Measurements from ENCODE around the gene PID1.

PID1 gene

DNA sequence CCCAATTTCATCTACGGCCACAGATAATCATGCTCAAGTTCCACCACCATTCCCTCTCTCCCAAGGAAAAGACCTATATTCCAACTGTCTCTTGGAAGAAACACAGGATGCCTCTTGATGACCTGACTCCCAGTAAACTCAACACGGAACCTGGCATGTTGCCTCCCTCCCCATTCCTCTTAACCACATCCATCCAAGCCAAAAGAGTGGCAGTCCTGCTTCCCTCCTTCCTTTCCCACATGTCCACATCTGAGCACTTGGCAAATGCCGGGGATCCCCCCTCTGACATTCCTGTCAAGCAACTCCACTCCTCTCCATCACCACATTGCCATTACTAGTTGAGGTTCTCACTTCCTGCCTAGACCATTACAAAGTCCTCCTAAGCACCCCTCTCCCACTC is 49.4 kb downstream of the PID1 start:
- no peak for DNase-seq (ENCODE audit: extremely low read depth, low read depth)
- TF ChIP-seq, protein P1, sequence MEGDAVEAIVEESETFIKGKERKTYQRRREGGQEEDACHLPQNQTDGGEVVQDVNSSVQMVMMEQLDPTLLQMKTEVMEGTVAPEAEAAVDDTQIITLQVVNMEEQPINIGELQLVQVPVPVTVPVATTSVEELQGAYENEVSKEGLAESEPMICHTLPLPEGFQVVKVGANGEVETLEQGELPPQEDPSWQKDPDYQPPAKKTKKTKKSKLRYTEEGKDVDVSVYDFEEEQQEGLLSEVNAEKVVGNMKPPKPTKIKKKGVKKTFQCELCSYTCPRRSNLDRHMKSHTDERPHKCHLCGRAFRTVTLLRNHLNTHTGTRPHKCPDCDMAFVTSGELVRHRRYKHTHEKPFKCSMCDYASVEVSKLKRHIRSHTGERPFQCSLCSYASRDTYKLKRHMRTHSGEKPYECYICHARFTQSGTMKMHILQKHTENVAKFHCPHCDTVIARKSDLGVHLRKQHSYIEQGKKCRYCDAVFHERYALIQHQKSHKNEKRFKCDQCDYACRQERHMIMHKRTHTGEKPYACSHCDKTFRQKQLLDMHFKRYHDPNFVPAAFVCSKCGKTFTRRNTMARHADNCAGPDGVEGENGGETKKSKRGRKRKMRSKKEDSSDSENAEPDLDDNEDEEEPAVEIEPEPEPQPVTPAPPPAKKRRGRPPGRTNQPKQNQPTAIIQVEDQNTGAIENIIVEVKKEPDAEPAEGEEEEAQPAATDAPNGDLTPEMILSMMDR (IDR thresholded peaks at IDR 0.05; ENCODE audit: low read depth, low read length) = no peak

DNA sequence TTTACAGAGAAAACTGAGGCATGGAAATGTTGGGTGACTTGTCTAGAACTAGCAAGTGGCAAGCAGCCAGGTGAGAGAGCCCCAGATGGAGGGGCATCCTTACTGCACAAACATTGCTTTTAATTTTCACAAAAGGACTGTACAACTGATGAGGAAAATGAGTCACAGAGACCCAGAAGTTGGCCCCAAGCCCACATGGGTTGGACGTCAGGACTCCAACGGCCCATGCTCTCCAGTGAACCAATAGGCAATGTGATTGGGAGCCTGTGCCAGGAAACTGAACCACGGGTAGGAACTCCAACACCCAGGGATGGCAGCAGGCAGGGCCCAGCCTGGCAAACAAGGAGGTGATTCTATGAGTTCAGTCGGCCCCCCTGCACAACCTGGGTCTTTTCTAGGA is 50.8 kb downstream of the PID1 start:
- TF ChIP-seq, protein P1 (IDR thresholded peaks at IDR 0.05; ENCODE audit: low read depth, low read length) = no peak
- no peak for DNase-seq (ENCODE audit: extremely low read depth, low read depth)

DNA sequence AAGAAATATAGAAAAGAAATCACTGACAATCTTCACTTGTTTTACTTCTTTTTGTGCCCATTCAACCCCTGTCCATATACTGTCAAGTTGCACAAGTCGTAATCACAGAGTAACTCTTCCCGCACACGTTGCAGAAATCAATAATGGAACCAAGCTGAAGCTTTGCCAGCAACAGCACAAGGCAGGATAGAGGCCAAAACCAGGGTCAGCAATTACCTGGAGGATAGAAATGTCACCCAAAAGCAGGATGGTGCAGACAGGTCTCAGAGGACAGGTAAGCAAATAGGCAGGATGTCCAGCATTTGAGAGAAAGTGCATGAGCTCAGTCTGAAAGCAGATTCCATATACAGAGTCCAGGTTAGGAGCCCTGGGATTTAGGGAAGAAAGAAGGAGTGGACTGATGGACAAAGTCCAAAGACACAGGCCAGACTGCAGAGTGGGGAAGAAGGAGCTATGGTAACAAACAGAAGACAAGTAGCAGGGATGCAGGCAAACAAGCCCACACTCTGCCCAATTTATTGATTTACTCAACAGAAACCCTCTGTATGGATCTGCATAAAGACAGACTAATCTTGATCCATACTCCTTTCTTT is 52.7 kb downstream of the PID1 start:
- DNase-seq (ENCODE audit: extremely low read depth, low read depth) = no peak
- TF ChIP-seq, protein P1 (IDR thresholded peaks at IDR 0.05; ENCODE audit: low read depth, low read length) = no peak

DNA sequence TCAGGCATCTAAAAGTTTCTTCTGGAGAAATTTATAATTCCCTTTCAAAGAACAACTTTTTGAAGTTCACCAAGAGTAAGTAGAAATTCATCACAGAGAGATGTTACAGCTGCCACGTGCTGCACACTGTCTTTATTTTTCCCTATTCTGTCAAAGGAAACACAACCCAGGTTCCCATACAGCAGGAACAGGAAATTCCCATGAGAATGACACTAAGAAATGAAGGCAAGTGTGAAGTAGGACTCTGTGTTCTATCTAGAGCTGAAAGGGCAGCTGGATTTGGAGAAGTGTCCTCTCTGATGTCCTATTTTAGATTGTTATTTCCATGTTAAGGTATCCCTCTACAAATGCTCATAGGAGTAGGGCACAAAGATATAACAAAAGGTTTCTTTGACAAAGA is 58.8 kb downstream of the PID1 start:
- TF ChIP-seq, protein P1 (IDR thresholded peaks at IDR 0.05; ENCODE audit: low read depth, low read length) = no peak
- no peak for DNase-seq (ENCODE audit: extremely low read depth, low read depth)

DNA sequence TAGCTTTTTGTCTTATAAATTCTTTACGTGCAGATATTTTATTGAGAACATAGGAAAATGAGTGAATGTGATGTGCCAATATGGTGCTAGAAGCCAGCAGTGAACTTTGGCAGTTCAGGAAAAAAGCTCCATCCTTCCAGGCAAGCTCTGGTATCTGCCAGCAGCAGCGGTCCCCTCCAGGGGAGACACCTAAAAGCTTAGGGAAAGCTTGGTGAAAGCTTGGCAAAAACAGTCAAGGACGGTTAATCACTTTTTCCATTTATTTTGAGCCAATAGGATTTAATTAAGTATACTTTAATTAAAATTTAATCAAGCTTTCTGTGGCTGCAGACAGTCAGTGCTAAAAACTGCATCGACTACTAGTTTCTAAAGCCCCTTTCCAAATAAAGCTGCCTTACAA is 60.4 kb downstream of the PID1 start:
- DNase-seq (ENCODE audit: extremely low read depth, low read depth) = no peak
- TF ChIP-seq, protein P1 (IDR thresholded peaks at IDR 0.05; ENCODE audit: low read depth, low read length) = no peak

DNA sequence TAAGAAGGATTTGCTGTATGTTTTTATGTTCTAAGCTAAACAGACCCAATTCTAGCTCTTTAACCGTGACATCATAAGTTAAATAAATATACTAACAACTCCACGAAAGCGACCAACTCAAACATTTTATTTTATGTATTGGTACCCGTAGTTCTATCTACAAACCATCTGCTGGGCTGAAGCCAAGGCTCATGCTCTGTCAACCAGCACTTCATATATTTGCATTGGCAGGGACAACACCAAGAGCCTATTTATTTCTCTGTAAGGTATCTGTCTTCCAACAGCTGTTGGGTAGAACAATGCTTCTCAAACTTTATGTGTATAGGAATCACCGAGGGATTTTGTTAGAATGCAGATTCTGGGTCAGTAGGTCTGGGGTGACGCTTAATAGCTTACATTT is 64.5 kb downstream of the PID1 start:
- no peak for DNase-seq (ENCODE audit: extremely low read depth, low read depth)
- TF ChIP-seq, protein P1 (IDR thresholded peaks at IDR 0.05; ENCODE audit: low read depth, low read length) = no peak

DNA sequence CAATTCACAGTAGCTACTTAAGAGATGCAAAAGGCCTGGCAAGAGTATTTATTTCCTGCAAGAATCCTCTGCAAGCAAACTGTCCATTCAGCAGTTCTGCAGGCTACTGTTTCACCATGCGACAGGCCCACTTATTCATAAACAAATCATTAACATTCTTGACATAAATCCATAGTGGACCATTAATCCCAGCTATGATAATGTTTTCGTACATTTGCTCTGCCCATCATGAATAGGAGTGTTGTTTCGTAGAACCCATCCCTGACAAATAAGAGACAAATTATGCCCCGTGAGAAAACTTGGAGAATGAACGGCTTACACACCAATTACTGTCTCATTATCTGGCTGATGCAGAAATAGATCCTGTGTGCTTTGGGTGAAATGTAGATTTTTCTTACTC is 65.4 kb downstream of the PID1 start:
- no peak for DNase-seq (ENCODE audit: extremely low read depth, low read depth)
- TF ChIP-seq, protein P1 (IDR thresholded peaks at IDR 0.05; ENCODE audit: low read depth, low read length) = no peak
